GM18520 (cell line): ENCODE data around the gene PPP1CA.

Source experiments
- ATAC-seq: cut with Tn5 transposase; IDR thresholded peaks from one replicate; pipeline ENCODE4 v1.9.1; 2021; ENCODE audit not compliant: unreplicated experiment

The PPP1CA gene

DNA sequence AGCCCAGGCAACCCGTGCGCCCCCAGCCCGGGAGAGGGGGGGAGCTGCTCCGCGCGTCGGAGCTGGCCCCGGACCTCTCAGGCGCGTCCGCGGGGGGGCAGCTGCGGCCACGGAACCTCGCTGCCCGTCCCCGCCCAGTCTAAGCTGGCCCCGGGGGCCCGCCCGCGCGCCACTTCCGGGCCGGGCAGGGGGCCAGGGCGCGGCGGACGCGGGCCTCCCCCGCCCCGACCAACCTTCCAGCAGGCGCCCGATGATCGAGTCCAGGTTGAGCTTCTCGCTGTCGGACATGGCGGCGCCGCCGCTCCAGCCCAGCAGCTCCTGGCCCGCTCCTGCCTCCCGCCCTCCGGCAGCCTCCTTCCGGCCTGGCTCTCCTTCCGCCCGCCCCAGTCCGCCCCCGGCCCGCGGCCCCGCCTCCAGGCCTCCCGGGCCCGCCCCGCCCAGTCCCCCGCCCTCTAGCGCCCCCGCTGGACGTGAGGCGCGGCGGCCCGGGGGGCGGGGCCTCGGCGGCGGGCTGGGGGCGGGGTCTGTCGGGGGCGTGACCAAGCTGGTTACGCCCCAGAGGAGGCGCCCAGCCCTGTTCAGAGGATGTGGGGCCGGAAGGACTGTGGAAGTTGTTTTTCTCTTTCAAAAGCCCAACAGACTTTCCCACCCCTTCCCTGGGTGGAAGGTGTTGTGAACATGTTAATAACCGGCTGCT, at the start of gene PPP1CA:
TSS of gene PPP1CA (minus strand) at position 364 of the 697 bp plus-strand sequence. CDS start at position 288, 76 bp downstream.
- ATAC-seq: peak; percentile 54

DNA sequence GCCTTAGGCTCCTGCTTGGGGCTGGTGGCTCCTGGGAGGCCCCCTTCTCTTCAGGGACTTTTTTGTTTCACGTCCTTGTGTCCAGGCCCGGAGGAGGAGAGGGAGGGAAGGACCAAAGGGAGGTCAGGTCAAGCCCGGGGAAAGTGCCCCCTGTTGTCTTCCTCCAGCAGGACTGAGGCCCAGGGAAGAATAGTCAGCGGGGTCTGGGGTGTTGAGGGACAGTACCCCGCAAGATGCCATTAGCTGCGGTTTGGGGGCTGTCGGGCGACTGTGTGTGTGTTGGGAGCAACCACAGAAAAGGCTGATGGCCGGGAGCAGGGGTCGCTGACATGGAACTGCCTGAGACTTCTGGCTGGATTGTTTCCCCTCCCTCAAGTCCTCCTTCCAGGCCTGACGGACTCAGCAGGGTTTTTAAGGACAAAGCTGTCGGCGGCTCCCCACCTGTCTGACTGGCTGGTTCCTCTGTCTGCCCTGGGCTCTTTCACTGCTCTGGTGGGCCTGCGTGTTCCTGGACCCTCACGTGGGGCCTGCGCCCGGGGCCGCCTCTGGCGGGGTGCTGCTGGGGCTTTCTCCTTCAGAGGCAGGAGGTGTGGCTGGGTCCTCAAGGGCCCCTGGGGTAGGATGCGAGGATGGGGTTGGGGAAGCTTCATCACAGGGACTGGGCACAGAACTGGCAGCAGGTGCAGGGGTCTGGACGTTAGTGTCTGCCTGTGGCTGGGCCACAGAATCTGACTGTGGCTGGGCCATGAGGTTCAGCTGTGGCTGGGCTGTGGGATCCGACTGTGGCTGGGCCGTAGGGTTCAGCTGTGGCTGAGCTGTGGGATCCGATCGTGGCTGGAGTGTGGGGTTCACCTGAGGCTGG, 49.4 kb upstream of the PPP1CA start:
- ATAC-seq: no peak

DNA sequence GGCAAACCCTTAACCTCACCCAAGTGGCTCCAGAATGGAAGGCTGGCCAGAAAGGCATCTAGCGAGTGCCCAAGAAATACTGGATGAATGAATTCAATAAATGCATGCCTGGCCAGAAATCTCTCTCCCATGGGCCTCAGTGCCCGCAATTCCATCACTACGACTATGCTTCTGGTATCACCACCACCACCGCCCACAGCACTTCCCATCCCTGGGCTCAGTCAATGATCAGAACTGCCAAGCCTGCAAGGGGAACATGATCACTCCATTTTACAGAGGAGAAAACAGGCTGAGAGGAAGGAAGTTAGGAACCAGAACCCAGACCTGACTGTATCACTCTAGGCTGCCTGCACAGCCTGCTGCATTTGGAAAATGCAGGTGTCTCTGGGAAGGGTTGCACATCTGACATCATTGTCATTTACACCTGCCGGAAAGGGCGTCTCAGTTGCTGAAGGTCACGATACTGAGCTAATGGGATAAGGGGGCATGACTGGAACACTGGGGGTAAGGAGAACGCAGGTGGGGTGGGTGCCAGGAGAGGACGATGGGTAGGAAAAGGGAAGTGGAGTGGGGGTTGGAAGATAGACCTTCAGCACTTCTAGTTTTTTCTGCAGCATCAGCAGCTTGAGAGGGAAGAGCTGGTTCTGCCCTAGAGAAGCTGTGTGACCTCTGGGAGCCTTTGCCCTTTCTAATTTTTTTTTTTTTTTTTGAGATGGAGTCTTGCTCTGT, 47.6 kb upstream of the PPP1CA start:
- no peak for ATAC-seq

DNA sequence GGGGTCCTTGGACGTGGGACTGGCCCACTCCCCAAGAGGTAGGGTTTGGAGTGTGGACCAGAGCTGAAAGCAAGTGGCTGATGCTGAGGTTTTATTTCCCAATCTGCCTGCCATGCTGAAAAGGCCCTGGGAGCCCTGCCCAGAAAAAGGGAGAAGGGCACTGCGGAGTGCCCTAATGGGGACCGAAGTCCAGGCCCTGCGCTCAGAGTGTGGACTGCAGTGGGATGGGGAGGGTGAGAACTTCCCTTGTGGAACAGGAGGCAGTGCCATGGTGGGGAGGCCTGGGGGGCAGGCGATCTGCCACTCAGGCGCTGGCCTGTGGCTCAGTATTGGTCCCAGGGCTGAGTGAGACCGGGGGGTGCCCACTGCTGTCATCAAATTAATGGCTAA, 46.6 kb upstream of the PPP1CA start:
- ATAC-seq: no peak

DNA sequence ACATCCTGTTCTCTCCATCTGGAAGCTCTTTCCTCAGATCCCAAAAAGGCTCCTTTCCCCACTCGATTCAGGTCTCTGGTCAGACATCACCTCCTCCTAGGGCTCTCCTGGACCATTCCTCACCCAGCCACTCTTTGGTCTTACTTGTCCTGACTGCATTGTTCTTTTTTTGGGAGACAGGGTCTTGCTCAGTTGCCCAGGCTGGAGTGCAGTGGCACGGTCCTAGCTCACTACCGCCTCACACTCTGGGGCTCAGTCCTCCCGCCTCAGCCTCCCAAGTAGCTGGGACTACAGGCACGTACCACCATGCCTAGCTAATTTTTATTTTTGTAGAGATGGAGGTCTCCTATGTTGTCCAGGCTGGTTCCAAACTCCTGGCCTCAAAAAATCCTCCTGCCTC, 43.9 kb upstream of the PPP1CA start:
- ATAC-seq: no peak

DNA sequence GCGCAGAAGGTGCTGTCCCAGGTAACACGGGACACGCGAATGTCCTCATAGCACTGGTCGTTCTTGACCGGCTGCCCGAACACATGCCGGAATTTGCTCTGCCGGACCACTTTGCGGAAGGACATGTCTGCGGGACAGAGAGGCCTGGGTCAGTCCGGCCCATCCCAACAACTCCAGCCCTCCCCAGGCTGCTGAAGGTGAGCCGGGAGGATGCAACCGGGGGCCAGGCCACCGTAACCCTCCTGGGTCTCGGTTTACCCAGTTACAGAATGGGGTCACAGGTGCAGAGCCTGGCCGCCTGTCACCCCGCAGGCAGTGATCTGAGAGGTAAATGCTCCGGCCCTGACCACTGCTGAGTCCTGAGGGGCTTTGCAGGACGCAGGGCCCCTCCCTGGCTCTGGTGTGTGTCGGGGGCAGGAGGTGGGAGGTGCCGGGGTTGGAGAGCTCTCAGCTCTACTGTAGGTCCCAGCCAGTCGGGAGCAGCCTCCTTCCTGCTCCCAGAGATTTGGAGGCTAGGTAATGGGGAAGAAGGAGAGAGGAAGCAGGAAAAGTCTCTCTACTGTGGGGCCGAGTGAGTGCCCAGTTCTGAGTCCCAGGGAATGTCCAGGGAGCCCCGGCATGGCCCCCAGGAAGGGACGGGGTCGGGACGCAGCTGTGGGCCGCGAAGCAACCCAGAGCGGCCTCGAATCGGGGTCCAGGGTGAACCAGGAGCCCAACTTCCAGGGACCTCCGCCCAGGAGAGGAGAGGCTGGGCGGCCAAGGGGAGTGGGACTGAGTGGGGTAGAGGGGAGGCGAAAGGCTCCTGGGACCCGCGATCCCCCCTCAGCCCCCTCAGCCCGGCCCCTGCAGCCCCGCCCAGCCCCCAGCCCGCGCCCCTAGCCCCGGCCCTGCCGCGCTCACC, 41.1 kb upstream of the PPP1CA start:
- ATAC-seq: no peak

DNA sequence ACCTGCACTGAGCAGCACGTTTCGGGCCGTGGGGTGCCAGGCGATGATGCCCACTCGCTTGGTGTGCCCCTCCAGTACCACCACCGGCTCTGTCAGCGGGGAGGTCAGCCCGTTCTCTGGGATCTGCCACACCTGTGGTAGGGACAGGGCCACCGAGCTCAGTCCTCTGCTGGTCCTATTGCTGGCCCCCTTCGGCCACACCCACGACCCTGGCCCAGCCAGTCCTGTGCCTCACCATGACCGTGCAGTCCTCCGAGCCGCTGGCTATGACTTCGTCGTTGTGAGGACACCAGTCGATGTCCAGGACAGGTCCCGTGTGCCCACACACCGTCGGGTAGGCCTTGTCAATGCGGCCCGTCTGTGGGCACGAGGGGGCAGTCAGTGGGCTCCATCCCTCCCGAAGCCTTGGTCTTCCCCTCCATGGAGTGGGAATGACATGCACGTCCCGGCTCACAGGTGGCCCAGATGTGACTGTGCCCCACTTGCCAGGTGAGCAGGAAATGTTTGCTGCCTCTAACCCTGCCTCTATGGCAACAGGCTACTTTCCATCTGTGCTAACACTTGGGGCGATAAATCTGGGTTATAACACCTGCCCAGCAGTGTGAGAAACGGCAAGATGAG, 40.2 kb upstream of the PPP1CA start:
- ATAC-seq: no peak

DNA sequence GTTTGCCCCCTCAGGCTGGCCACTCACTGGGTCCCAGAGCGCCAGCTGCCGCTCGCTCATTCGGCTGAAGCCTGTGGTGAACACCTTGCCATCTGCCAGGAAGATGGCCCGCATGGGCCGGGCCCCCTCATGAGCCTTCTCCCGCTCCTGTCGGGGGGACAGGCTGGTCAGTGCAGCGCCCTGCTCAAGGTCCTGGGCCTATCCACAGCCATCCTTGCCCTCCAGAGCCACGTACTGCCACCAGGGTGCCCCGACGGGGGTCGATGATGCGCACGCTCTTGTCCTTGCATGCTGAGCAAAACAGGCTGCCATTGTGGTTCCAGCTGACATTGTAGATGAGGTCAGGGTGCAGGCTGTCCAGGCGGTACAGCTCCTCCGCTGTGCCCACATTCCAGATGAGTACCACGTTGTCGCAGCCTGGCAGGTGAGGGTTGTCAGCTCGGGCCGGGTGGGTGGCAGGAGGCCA, 39.5 kb upstream of the PPP1CA start:
- ATAC-seq: no peak

DNA sequence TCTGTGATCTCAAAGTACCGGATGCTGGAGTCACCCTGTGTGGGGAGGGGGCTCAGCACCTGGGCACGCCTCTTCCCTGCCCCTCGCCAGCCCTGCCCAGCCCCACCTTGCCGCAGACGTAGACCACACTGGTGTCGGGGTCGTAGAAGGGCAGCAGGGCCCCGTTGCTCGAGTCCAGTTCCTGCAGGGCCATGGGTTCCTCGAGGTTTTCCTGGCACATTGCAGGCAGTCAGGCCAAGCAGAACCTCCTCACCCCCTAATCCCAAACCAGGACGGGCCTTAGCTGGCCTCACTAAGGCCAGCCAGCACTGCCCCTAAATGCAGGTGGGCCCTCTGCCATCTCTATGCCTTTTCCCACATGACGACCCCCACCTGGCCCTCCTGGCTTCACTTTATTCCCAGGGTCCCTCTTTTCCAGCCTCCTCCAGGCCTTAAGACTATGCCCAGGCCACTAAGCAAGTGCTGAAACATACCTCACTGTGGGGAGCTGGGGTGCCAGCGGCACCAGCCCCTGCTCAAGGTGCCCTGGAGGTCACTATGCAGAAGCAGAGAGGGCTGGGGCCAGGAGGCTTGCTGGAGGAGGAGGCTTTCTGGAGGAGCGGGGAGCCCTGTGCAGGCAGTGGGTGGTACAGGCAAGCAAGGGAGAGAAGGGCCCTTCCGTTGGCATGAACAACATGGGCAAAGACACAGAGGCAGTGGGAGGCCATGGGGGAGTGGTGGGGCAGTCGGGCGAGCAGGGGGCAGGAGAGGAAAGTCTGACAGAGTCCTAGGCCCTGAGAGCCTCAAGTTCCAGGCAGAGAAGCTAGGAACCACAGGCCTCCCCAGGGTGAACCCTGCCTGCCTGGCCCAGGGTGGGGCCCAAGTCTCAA, 38.8 kb upstream of the PPP1CA start:
- ATAC-seq: no peak

DNA sequence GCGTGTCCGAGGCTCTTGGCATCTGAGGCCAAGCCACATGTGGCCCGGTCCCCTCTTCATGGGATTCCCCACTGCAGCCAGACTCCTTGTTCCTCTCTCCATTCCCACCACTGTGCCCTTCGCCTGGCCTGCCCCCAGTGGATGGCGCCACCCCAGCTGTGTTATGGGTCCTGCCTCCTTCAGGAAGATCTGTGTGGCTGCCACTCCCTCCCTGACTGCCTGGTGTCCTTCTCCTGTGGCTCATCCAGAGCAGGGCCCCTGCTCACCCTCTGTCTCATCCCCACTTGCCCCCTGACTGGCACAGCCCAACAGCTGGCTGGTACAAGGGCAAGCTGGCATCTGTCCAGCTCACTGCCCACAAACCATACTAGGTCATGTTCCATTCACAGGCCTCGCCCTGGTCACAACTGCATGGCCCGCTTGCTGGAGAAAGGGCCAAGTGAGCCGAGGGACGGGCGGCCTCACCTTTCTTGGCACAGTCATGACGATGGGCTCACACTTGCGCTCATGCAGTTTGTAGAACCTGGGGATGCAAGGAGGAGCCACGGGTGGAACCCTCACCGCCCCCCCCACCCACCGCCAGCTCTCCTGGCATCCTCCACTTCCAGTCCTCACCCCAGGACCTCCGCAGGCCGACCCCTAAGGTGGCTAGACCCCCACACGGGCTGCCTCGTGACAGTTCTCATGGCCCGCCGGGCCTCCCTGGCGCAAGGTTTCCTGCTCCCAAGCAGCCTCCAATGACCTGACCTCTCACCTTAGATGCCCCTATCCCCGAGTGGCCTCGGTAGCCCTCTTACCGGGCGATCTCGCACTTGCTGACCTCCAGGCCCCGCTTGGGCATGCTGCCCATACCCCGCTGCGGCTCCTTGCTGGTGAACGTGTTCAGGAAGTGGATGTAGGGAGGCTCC, 37.9 kb upstream of the PPP1CA start:
- no peak for ATAC-seq

DNA sequence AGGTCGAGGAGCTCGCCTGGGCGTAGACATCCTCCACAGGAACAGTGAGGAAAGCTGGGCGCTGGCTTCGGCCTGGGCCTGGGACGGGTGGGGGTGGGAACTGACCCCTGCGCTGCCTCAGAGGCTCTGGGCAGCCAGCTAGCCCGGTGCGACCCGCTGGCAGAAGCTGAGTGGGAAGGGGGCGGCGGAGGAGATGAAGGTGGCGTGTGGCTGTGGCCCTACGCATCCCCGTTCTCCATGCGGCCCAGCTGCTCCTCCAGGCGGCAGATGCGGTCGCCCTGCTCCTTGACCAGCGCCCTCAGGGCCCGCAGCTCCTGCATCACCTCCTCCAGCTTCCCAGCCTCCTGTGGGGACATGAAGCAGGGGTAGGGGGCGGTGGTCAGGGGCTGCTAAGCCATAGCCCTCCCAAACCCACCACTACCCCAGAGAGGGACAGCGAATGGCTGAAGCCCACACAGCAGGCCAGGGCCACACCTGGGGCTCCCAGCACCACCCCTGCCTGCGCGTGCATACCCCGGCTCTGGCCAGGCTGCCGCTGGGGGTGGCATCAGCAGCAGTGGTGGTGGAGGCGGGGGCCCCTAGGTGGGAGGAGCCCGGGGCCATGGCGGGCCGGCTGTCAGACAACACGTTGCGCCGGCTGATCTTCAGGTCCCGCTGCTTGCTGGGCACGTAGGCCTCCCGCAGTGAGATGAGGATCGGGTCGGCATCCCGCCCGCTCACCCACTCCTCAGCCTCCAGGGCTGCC, 36.7 kb upstream of the PPP1CA start:
- ATAC-seq: no peak

DNA sequence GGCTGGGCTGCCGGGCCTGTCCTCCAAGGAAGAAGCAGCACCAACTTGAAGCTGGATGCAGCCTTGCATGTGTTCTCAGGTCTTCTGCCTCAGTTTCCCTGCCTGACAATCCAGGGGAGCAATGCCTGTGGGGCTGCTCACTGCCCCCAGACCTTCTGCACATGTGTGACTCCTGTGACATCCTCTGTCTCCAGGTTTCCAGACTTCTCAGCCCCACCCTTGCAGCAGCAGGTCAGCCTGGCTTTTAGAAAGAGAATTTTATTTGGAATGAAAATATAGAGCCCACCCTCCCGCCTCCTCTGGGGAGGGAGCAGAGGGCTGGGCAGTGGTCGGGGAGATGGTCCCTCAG, 36.1 kb upstream of the PPP1CA start:
- no peak for ATAC-seq

DNA sequence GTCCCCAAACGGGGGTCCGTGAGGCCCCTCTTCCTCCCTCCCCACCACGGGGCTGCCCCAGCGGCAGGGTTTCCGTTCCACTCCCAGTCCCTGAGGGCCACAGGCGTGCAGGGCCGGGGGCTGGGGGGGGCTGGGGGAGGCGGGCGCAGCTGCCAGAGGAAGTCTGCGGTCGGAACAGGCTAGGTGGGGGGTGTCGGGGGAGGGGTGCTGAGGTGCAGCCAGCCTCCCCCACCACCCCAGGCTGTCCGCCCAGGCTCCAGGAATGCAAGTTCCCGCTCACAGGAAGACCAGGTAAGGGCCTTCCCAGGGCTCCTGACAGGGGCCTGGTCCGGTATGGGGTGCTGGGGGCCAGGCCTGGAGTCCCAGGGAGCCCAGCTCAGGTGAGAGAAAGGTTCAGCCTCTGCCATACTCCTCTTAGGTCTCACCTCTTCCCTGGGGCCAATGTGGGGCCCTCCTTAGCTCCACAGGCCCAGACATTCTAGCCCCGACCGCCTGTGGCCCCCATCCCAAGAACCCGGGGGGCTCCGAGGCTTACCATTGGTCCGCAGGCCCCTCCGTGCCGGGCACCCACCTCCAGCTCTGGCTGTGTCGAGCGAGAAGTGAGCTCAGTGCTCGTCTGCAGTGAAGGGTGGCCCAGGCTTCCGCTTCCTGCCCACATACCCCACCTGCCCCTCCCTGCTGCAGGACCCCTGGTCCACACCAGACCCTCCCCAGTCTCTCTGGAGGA, 35.6 kb upstream of the PPP1CA start, which contains the start of gene PTPRCAP:
TSS of gene PTPRCAP (minus strand) at position 601 of the 727 bp plus-strand sequence. CDS start at position 538, 63 bp downstream.
- no peak for ATAC-seq

DNA sequence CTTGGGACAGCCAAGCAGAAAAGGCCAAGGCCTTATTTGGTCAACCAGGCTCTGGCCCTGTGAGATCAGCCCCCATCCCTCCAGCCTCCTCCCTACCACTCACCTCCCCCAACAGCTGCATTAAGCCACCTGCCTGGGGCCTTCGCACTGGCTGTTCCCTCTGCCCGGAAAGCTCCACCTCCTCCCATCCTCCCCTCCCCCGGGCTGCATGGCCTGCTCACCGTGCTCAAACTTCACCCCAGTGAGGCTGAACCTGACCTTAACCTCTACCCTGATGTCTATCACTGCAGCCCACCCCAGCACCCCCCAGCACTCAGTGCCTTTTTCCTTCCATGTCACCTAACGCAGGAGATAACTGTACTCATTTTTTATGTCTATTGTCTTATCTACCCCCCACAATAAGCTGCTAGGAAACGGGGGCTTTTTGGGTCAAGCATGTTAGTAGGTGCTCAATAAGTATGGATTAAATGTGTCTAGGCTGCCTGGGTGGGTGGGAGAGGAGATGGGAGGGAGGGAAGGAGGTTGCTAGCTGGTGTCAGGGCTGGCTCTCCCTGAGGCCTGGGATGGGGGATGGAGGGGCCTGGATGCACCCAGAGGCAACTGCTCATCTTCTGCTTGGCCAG, 34.9 kb upstream of the PPP1CA start:
- no peak for ATAC-seq

DNA sequence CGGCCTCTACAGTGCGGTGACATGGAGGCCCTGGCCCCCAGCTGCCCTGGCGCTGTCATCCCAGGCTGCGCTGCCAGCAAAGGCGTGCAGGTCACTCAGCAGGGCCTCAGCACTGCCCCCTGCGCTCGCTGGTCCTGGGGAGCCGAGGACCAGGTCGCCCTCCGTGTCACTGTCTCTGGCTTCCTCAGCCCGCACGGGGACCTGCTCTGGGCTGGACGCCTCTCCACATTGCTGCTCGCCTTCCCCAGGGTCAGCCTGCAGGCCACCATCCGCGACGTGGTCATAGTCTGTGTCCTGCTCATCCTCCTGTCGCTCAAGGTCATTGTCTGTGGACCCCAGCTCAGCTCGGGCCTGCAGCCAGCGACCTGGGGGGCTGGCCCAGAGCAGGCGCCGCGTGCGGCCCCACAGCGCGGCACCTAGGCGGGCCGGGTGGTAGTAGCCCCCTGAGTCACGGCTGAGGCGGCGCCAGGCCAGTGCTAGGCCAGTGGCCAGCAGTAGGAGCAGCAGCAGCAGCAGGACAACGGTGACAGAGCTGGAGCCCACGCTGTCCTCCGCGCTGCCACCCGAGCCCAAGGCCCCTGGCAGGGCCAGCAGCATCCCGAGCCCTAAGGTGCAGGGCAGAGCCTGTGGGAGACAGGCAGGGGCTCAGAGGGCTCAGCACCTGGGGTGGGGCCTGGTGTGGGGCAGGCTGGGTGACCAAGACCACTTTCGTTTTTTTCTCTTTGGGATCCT, 34.2 kb upstream of the PPP1CA start:
- ATAC-seq: no peak
